K562 (cell line): Measurements from ENCODE around the gene GYS1. TPM values are rescaled to one million over a fixed set of nuclear protein-coding genes. Genes with fewer than 3 reads are reported as not detected.
A peak's percentile ranks its signal among the peaks of the same experiment; 100 is the strongest.

Experiments used
- BRD4 ChIP-seq: fragments of 200-600 bp; sonication (generic); IDR thresholded peaks from 2 replicates; pipeline ENCODE4 v1.6.1; 2017; ENCODE audit warnings: inconsistent platforms
- BRF1 ChIP-seq: IDR thresholded peaks from 3 replicates; pipeline ENCODE4 v1.6.1; 2011; ENCODE audit warnings: borderline replicate concordance, mild to moderate bottlenecking; ENCODE audit not compliant: insufficient read length; ENCODE audit errors: extremely low read depth
- CHD1 ChIP-seq: fragments of 200-600 bp; sonication (generic); IDR thresholded peaks from one replicate; pipeline ENCODE4 v1.6.1; 2012; ENCODE audit warnings: mild to moderate bottlenecking, moderate library complexity, low read length, inconsistent platforms
- CREB1 ChIP-seq, 2 experiments: sonication (generic) in 1 of 2; formaldehyde crosslinking in 1 of 2; IDR thresholded peaks; 2 replicates each; pipeline versions ENCODE4 v1.6.1 to v1.8.0; 2012 to 2022; ENCODE audit warnings: inconsistent platforms in 1 of 2, mild to moderate bottlenecking in 1 of 2, missing genetic modification reagents in 1 of 2, moderate library complexity in 1 of 2
- DPF2 ChIP-seq: fragments of 450-650 bp; IDR thresholded peaks from 2 replicates; pipeline ENCODE4 v1.6.1; 2016
- E2F3 ChIP-seq: fragments of 250-450 bp; sonication (Bioruptor Pico); IDR thresholded peaks from 2 replicates; pipeline ENCODE4 v1.4.0; 2020; ENCODE audit warnings: mild to moderate bottlenecking
- EZH2 ChIP-seq: IDR thresholded peaks from 2 replicates; pipeline ENCODE4 v1.6.1; 2012; ENCODE audit warnings: low read depth, mild to moderate bottlenecking, inconsistent platforms, low read length, borderline replicate concordance
- JUN ChIP-seq, 2 experiments: sonication (generic) in 1 of 2; formaldehyde crosslinking in 1 of 2; IDR thresholded peaks; 2 replicates each; pipeline versions ENCODE4 v1.6.1 to v1.8.0; 2012 to 2022; ENCODE audit warnings: borderline replicate concordance in 2 of 2, mild to moderate bottlenecking in 2 of 2, improper control_type of control experiment in 1 of 2, low read depth in 1 of 2, low read length in 1 of 2, missing genetic modification reagents in 1 of 2
- KDM4B ChIP-seq, 2 experiments: fragments of 450-650 bp in 1 of 2; sonication (generic) in 1 of 2; IDR thresholded peaks; 2 replicates each; pipeline ENCODE4 v1.6.1; 2016 to 2017; ENCODE audit warnings: borderline replicate concordance in 2 of 2, antibody characterized with exemption in 1 of 2, low read depth in 1 of 2, mild to moderate bottlenecking in 1 of 2
- KDM5B ChIP-seq: fragments of 200-600 bp; sonication (generic); IDR thresholded peaks from 2 replicates; pipeline ENCODE4 v1.6.1; 2012; ENCODE audit warnings: low read depth, mild to moderate bottlenecking, moderate library complexity, low read length, control low read depth, inconsistent platforms; ENCODE audit not compliant: insufficient replicate concordance
- LEF1 ChIP-seq: fragments of 450-650 bp; IDR thresholded peaks from 2 replicates; pipeline ENCODE4 v1.6.1; 2016; ENCODE audit warnings: mild to moderate bottlenecking
- MCM2 ChIP-seq: fragments of 450-650 bp; IDR thresholded peaks from 2 replicates; pipeline ENCODE4 v1.6.1; 2017; ENCODE audit warnings: low read depth, mild to moderate bottlenecking
- MIER1 ChIP-seq: fragments of 450-650 bp; IDR thresholded peaks from 2 replicates; pipeline ENCODE4 v1.6.1; 2016; ENCODE audit warnings: antibody characterized with exemption, mild to moderate bottlenecking, low read depth
- POLR2H ChIP-seq: IDR thresholded peaks from 2 replicates; pipeline ENCODE4 v1.6.1; 2016; ENCODE audit warnings: missing genetic modification characterization, low read depth, mild to moderate bottlenecking, control low read depth, missing compliant biosample characterization, moderate library complexity
- POLR3A ChIP-seq: IDR thresholded peaks from 2 replicates; pipeline ENCODE4 v1.6.1; 2011; ENCODE audit warnings: borderline replicate concordance, mild to moderate bottlenecking, moderate library complexity; ENCODE audit not compliant: insufficient read length, insufficient read depth; ENCODE audit errors: extremely low read depth
- PRMT5 ChIP-seq: sonication (generic); formaldehyde crosslinking; IDR thresholded peaks from 2 replicates; pipeline ENCODE4 v1.5.0; 2020; ENCODE audit warnings: missing genetic modification reagents
- RBM39 ChIP-seq: fragments of 200-400 bp; formaldehyde crosslinking; optimal IDR thresholded peaks from 2 replicates; pipeline ENCODE3; 2018; ENCODE audit warnings: low read depth, low read length
- SMARCB1 ChIP-seq: IDR thresholded peaks from 2 replicates; pipeline ENCODE4 v1.6.1; 2011; ENCODE audit warnings: improper control_type of control experiment, low read depth; ENCODE audit not compliant: insufficient read length
- SNRNP70 ChIP-seq: fragments of 200-400 bp; formaldehyde crosslinking; optimal IDR thresholded peaks from 2 replicates; pipeline ENCODE3; 2017; ENCODE audit warnings: low read depth, low read length
- TAF7 ChIP-seq: fragments of 450-650 bp; IDR thresholded peaks from 2 replicates; pipeline ENCODE4 v1.6.1; 2016; ENCODE audit warnings: missing genetic modification characterization, missing compliant biosample characterization
- TCF7 ChIP-seq: sonication (generic); IDR thresholded peaks from 2 replicates; pipeline ENCODE4 v1.6.1; 2016; ENCODE audit warnings: antibody characterized with exemption, borderline replicate concordance
- U2AF2 ChIP-seq: fragments of 200-400 bp; formaldehyde crosslinking; optimal IDR thresholded peaks from 2 replicates; pipeline ENCODE3; 2017; ENCODE audit warnings: low read depth, mild to moderate bottlenecking, low read length
- ZC3H11A ChIP-seq: IDR thresholded peaks from 2 replicates; pipeline ENCODE4 v1.6.1; 2012; ENCODE audit warnings: low read depth, low read length, improper control_type of control experiment
- ZNF445 ChIP-seq: fragments of 250-450 bp; sonication (Bioruptor Pico); IDR thresholded peaks from 2 replicates; pipeline ENCODE4 v1.4.0; 2020; ENCODE audit warnings: low read depth, mild to moderate bottlenecking, moderate library complexity
- ZNF699 ChIP-seq: fragments of 250-450 bp; sonication (Bioruptor Pico); IDR thresholded peaks from 2 replicates; pipeline ENCODE4 v1.8.0; 2021; ENCODE audit warnings: mild to moderate bottlenecking, moderate library complexity; ENCODE audit not compliant: insufficient replicate concordance
- polyA plus RNA-seq, 8 experiments: library from polyadenylated mRNA; depleted of rRNA in 4 of 8; stranded (reverse) in 5 of 8; unstranded in 3 of 8; fragments of >200 nt; fragmentation: Nextera tagmentation in 2 of 8; fragmentation: Illumina TruSeq in 1 of 8; extraction: Ambion mirVana in 2 of 8; extraction: Trizol in 1 of 8; gene quantifications; 2 replicates each; pipeline versions ENCODE4 v1.2.1 to v1.2.3, GENCODE V29; 2011 to 2014; ENCODE audit warnings: inconsistent platforms in 1 of 8, missing spikeins in 1 of 8
- total RNA-seq, 7 experiments: library from RNA; depleted of rRNA in 6 of 7; stranded (reverse); fragments of >200 nt in 6 of 7; fragmentation: Illumina TruSeq in 2 of 7; extraction: Trizol in 2 of 7; gene quantifications; 2 replicates each; pipeline versions ENCODE4 v1.2.1 to v1.2.3, GENCODE V29; 2011 to 2021; ENCODE audit warnings: low replicate concordance in 1 of 7
- TF ChIP-seq, protein P1 (sequence below): fragments of 250-450 bp; sonication (Bioruptor Pico); IDR thresholded peaks from 2 replicates; pipeline ENCODE4 v1.4.0; 2020; ENCODE audit warnings: mild to moderate bottlenecking, moderate library complexity

The GYS1 gene
- total and polyA plus RNA-seq, 9 of the 15 experiments (the other 6 are each of a cell fraction or from before 2014, with no cell fraction given) = 1.9 to 31.1 (median 15.2) TPM

DNA sequence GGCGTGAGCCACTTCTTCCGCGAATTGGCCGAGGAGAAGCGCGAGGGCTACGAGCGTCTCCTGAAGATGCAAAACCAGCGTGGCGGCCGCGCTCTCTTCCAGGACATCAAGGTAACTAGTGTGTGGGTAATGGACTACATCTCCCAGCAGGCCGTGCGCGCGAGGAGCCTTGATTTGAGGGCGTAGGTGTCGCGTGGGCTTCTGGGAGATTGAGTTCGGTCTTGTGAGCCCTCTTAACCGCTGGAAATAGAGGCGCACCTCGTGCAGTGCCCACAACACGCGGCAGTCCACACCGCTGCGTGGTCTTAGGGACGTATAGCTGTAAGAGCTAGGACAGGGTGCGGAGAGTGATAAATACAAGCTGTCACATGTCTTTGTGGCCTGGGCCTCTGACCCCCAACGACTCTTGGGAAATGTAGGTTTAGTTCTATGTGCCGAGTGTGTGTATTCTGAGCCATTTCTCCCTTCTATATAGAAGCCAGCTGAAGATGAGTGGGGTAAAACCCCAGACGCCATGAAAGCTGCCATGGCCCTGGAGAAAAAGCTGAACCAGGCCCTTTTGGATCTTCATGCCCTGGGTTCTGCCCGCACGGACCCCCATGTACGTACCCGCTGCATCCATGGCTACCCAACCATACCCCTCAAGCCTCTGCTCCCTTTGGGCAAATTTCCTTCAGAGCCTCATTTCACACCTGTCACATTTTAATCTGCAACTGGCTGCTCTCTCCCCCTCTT lies 27.1 kb downstream of the GYS1 start (continued):
- peak; percentile 52 for TF ChIP-seq SNRNP70
- no peak for TF ChIP-seq EZH2
- TF ChIP-seq ZNF445 = no peak
- no peak for TF ChIP-seq MCM2
- TF ChIP-seq RBM39 = peak; percentile 33
- peak in 1 of 2 experiments; percentile 84; a peak in 1 of 4 replicates for TF ChIP-seq KDM4B (IDR thresholded peaks at IDR 0.05; ENCODE audit: borderline replicate concordance in 2 of 2, low read depth in 1 of 2)
- peak; percentile 52 for TF ChIP-seq CHD1
- no peak for TF ChIP-seq POLR3A
- TF ChIP-seq, protein P1, sequence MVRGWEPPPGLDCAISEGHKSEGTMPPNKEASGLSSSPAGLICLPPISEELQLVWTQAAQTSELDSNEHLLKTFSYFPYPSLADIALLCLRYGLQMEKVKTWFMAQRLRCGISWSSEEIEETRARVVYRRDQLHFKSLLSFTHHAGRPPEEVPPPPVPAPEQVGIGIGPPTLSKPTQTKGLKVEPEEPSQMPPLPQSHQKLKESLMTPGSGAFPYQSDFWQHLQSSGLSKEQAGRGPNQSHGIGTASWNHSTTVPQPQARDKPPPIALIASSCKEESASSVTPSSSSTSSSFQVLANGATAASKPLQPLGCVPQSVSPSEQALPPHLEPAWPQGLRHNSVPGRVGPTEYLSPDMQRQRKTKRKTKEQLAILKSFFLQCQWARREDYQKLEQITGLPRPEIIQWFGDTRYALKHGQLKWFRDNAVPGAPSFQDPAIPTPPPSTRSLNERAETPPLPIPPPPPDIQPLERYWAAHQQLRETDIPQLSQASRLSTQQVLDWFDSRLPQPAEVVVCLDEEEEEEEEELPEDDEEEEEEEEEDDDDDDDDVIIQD (CRISPR knock-in tag) = no peak
- no peak for TF ChIP-seq LEF1
- TF ChIP-seq SMARCB1 = no peak
- TF ChIP-seq E2F3 (CRISPR knock-in tag) = no peak
- TF ChIP-seq TCF7 = no peak
- TF ChIP-seq U2AF2 = no peak
- no peak for TF ChIP-seq PRMT5 (CRISPR knock-in tag)
- TF ChIP-seq TAF7 = no peak
- peak; percentile 24; the same call in 1 of the 2 replicates for TF ChIP-seq CREB1 (IDR thresholded peaks at IDR 0.05)
- TF ChIP-seq CREB1 (CRISPR knock-in tag; IDR thresholded peaks at IDR 0.05) = peak; percentile 72; the same call in 1 of the 2 replicates
- TF ChIP-seq BRD4 = 0 out of 2 replicates have a peak, but pooled peaks have one; percentile 69
- no peak for TF ChIP-seq ZC3H11A
- 0 out of 2 replicates have a peak, but pooled peaks have one; percentile 9 for TF ChIP-seq MIER1
- 0 out of 2 replicates have a peak, but pooled peaks have one; percentile 5 for TF ChIP-seq DPF2
- peak; percentile 43 for TF ChIP-seq KDM5B
- no peak for TF ChIP-seq POLR2H (tag)
- no peak for TF ChIP-seq BRF1
- TF ChIP-seq ZNF699 (CRISPR knock-in tag) = no peak
- no peak for TF ChIP-seq JUN (IDR thresholded peaks at IDR 0.05; ENCODE audit: borderline replicate concordance, low read depth, low read length)
- TF ChIP-seq JUN (CRISPR knock-in tag; IDR thresholded peaks at IDR 0.05; ENCODE audit: borderline replicate concordance) = peak; percentile 66; the same call in 1 of the 2 replicates
